Osteoblast (primary cell): ENCODE measurements around the gene METTL1. TPM values are rescaled to one million over a fixed set of nuclear protein-coding genes. Genes with fewer than 3 reads are reported as not detected.

Source experiments
- DNase-seq: peaks from one replicate; pipeline ENCODE4 v3.0.0; 2011; ENCODE audit warnings: low spot score, mixed read lengths; ENCODE audit not compliant: insufficient read length; ENCODE audit errors: missing footprints
- H2AFZ ChIP-seq: 2 replicates; pipeline ENCODE4 v1.6.0; 2011; ENCODE audit warnings: mild to moderate bottlenecking, low read length
- H3K27ac ChIP-seq: 2 replicates; pipeline ENCODE4 v1.5.1; 2011; ENCODE audit warnings: mild to moderate bottlenecking, low read depth, low read length, moderate library complexity
- H3K27me3 ChIP-seq: 2 replicates; pipeline ENCODE4 v1.6.0; 2012; ENCODE audit warnings: mild to moderate bottlenecking, control low read depth, inconsistent platforms, low read length, moderate library complexity; ENCODE audit not compliant: insufficient read depth
- H3K36me3 ChIP-seq: 2 replicates; pipeline ENCODE4 v1.5.1; 2011; ENCODE audit warnings: mild to moderate bottlenecking, low read length, control low read depth, moderate library complexity; ENCODE audit not compliant: insufficient read depth
- H3K4me1 ChIP-seq: 2 replicates; pipeline ENCODE4 v1.5.1; 2011; ENCODE audit warnings: mild to moderate bottlenecking, low read length, control low read depth, moderate library complexity; ENCODE audit not compliant: insufficient read depth
- H3K4me2 ChIP-seq: 2 replicates; pipeline ENCODE4 v1.6.0; 2011; ENCODE audit warnings: mild to moderate bottlenecking, low read length; ENCODE audit not compliant: insufficient read depth
- H3K4me3 ChIP-seq: fragments of 200-600 bp; sonication (generic); 3 replicates; pipeline ENCODE4 v1.5.1; 2012; ENCODE audit warnings: mild to moderate bottlenecking, low read length, inconsistent platforms; ENCODE audit not compliant: insufficient read depth
- H3K79me2 ChIP-seq: 2 replicates; pipeline ENCODE4 v1.6.0; 2012; ENCODE audit warnings: mild to moderate bottlenecking, low read length, control low read depth, inconsistent platforms; ENCODE audit not compliant: insufficient read depth
- H3K9me3 ChIP-seq: 2 replicates; pipeline ENCODE4 v1.5.1; 2011; ENCODE audit warnings: low read depth, low read length, control low read depth
- H4K20me1 ChIP-seq: 2 replicates; pipeline ENCODE4 v1.6.0; 2012; ENCODE audit warnings: mild to moderate bottlenecking, low read length, control low read depth; ENCODE audit not compliant: insufficient read depth
- total RNA-seq: library from RNA; depleted of rRNA; stranded (reverse); fragments of >200 nt; gene quantifications from 2 replicates; pipeline ENCODE4 v1.2.3, GENCODE V29; 2012
- TF ChIP-seq, protein P1 (sequence below): IDR thresholded peaks from 2 replicates; pipeline ENCODE4 v1.5.1; 2011; ENCODE audit warnings: mild to moderate bottlenecking, low read depth, low read length, moderate library complexity; ENCODE audit errors: extremely low read depth

The METTL1 gene
- total RNA-seq, 1 donor: 2.9 TPM

DNA sequence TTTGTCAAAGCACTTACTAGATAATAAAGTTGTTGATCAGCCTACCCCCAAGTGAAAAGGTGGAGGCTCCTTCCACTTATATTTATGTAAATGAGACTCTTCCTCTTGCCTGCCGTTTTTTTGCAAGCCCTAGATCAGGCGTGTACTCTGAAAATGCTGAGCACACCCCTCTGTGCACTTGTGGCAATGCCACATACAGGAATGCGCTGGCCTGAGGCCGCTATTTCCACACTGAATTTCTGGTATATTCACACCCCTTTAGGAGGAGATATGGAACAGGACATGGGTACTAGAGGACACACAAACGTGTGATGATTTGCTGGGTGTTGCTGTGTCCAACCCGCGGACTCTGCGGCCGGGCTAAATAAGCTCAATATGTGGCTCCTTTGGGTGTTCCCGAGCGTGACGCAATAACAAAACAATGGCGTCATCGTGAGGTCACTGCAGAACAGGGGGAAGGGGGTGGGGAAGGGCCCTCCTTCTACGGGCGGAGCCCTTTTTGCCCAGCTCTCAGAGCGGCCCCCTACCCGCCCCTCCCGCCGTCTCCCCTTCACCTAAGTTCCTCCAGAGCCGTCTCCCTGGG is 27.6 kb downstream of the METTL1 start:
- Histone ChIP-seq H3K9me3 (no peaks in the 10 kb centered on the region), H3K36me3 (peaks cover 29% of the 10 kb centered on the region), H3K27me3 (peaks cover 33% of the 10 kb centered on the region), H3K27ac (peak overlapping the region; percentile 98), H3K4me3 (peak overlapping the region; percentile 97), H2AFZ (peak overlapping the region; percentile 75), H3K4me2 (peak overlapping the region; percentile 97), H3K4me1 (peaks cover 7% of the 10 kb centered on the region), H3K79me2 (peaks cover 17% of the 10 kb centered on the region), H4K20me1 (no peaks in the 10 kb centered on the region)
- TF ChIP-seq, protein P1, sequence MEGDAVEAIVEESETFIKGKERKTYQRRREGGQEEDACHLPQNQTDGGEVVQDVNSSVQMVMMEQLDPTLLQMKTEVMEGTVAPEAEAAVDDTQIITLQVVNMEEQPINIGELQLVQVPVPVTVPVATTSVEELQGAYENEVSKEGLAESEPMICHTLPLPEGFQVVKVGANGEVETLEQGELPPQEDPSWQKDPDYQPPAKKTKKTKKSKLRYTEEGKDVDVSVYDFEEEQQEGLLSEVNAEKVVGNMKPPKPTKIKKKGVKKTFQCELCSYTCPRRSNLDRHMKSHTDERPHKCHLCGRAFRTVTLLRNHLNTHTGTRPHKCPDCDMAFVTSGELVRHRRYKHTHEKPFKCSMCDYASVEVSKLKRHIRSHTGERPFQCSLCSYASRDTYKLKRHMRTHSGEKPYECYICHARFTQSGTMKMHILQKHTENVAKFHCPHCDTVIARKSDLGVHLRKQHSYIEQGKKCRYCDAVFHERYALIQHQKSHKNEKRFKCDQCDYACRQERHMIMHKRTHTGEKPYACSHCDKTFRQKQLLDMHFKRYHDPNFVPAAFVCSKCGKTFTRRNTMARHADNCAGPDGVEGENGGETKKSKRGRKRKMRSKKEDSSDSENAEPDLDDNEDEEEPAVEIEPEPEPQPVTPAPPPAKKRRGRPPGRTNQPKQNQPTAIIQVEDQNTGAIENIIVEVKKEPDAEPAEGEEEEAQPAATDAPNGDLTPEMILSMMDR: no peak
- DNase-seq: peak; percentile 69

DNA sequence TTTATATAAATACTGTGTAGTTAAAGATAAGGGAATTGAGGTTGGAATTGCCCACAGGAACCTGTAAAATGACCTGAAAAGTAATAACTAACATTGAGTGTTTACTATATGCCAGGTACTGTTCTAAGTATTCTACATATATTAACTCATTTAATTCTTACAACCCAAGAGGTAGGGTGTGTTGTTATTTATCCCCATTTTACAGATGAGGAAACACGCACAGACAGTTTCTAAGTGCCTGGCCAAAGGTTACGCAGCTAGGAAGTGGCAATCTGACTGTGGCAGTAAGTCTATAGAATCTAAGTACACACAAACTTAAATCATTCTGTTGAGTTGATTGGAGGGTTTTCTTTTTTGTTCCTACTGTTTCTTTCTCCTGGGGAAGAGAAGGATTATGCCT is 28.1 kb downstream of the METTL1 start:
- Histone ChIP-seq H3K27ac (no peak overlapping the region), H4K20me1 (no peaks in the 10 kb centered on the region), H3K36me3 (peaks cover 24% of the 10 kb centered on the region), H3K4me2 (peak overlapping the region; percentile 97), H3K9me3 (no peaks in the 10 kb centered on the region), H3K4me1 (peaks cover 7% of the 10 kb centered on the region), H3K79me2 (peaks cover 12% of the 10 kb centered on the region), H2AFZ (no peak overlapping the region), H3K27me3 (peaks cover 39% of the 10 kb centered on the region), H3K4me3 (no peak overlapping the region)
- TF ChIP-seq, protein P1: no peak
- no peak for DNase-seq

DNA sequence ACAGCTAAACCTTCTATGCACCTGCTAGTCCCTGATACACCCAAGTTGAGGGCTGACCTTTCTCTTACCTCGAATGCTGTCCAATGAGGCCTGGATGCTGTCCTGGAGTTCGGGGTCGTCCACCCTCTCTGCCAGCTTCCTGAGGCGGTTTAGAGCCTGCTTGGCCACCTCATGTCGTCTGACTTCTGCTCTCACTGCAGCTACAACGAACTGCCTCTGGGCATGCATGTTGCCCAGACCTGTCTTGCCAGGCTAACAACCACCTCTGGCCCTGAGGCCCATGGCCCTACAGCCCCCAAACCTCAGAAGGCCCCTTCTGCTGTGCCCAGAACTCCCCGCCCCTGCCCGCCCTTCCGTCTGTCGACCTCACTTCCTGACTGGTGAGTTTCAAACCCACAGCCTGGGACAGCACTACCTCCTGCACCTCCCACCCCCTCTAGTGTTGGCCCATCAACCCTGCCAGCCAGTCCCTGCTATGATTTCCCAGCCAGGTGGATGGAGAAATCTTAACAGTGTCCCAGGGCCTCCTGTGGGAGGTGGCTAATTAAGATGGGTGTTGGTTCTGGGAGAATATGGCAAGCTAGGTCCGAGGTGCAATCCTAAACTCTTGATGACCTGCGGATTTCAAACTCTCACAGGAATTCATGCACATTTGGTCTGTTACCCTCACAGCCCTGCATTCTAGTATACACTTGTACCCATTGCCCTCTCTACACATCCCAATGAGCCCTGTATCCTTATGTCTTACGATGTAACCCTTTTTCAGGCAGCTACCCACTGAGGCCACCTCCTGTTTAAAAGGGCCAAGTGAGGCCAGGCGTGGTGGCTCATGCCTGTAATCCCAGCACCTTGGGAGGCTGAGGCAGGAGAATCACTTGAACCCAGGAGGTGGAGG is 29.8 kb downstream of the METTL1 start:
- H3K4me2 ChIP-seq: no peak overlapping the region
- peaks cover 7% of the 10 kb centered on the region for H3K4me1 ChIP-seq
- H3K36me3 ChIP-seq: peaks cover 11% of the 10 kb centered on the region
- no peaks in the 10 kb centered on the region for H4K20me1 ChIP-seq
- no peak overlapping the region for H3K4me3 ChIP-seq
- peaks cover 12% of the 10 kb centered on the region for H3K79me2 ChIP-seq
- TF ChIP-seq, protein P1: no peak
- DNase-seq: peak; percentile 53
- no peak overlapping the region for H3K27ac ChIP-seq
- H2AFZ ChIP-seq: no peak overlapping the region
- peaks cover 53% of the 10 kb centered on the region for H3K27me3 ChIP-seq
- H3K9me3 ChIP-seq: no peaks in the 10 kb centered on the region

DNA sequence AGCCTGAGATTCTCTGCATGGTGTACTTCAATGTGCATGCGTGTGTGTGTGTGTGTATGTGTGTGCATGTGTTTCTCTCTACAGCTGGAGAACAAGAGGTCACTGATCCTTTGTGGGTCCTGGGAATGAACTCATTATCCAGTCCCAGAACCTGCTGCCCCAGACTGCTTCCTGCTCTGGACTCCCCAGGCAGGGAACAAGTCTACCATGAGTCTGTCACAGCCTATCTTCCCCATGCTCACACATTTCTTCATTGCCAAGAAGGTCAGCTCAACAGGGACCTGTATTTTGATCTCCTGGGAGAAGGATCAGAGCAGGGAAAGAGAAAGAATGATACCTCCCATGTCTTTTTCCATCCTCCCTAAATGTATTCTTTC is 30.5 kb downstream of the METTL1 start:
- peaks cover 60% of the 10 kb centered on the region for H3K27me3 ChIP-seq
- no peaks in the 10 kb centered on the region for H3K9me3 ChIP-seq
- TF ChIP-seq, protein P1: no peak
- no peaks in the 10 kb centered on the region for H4K20me1 ChIP-seq
- no peak overlapping the region for H2AFZ ChIP-seq
- H3K4me1 ChIP-seq: peaks cover 11% of the 10 kb centered on the region
- no peak overlapping the region for H3K27ac ChIP-seq
- H3K79me2 ChIP-seq: peaks cover 12% of the 10 kb centered on the region
- H3K4me2 ChIP-seq: no peak overlapping the region
- H3K4me3 ChIP-seq: no peak overlapping the region
- no peak for DNase-seq
- peaks cover 4% of the 10 kb centered on the region for H3K36me3 ChIP-seq
